GM19099 (cell line): ENCODE results near the gene GAB3.

Source experiments
- POLR2A ChIP-seq: IDR thresholded peaks from 3 replicates; pipeline ENCODE4 v1.6.1; 2011; ENCODE audit warnings: low read depth; ENCODE audit not compliant: insufficient read length; ENCODE audit errors: extremely low read depth

The GAB3 gene

GRCh38 chrX:154734061-154734781 lies 16.7 kb downstream of the GAB3 start:
- TF ChIP-seq POLR2A: no peak

DNA sequence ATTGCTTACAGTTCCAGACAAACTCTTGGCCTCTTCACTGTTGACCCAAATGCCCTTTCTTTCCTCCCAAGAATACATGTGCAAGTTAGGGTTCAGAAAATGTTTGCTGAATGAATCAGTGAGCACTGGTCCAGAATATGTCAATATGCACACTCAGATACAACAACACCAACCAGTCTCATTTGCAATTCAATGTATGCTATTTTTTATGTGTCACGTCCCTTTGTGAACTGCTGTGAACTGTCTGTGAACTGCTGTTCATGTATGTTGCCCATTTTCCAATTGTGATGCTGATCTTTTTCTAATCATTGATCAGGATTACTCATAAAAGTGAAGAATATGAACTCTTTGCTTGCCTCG lies 17.8 kb downstream of the GAB3 start:
- TF ChIP-seq POLR2A: no peak

DNA sequence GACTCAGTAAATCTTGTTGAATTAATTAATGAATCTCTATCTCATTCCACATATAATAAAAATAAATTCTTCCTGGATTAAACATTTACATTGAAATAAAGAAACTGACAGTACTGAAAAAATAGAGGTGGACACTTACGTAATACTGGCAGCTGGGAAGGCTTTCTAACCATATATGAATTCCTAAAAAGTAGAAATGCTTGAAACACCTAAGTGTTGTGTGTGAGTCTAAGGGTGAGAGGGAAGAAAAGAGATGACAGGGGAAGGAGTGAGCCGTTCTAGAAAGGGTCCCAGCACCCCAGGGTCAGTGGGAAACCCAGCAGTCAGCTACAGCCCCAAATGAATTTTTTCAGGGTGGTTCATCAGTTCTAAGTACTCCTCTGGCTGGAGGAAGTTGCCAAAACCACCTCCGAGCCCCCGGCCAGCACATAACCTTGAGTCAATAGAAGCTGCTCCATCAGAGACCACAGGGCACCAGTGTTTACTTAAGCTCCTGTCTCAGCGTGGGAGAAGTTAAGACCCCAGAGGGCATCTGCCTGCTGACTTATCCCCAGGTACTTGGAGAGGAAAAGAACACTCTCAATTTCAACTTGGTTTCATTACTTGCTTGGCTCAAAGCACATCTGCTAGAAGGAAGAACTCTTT lies 18.3 kb downstream of the GAB3 start:
- TF ChIP-seq POLR2A: no peak

DNA sequence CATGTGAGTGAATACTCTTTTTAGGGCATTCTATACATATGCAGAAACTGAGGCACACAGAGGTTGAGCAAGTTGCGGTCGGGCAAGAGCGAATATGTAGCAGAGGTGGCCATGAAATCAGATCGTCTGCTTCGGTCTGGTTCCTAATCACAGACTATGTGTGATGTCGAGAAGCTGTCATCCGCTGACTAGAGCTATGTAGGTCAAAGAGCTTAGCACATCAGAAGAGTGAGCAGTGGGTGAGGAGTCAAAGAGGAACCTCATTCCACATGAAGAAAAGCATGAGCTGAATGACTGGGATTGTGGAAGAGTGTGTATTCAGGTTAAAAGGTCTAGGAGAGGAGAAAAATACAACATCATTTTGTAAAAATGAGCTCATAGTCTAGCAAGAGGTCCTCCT lies 19.0 kb downstream of the GAB3 start:
- TF ChIP-seq POLR2A: no peak

- TF ChIP-seq POLR2A: no peak
Observed at GRCh38 chrX:154731184-154731583, 19.7 kb downstream of the GAB3 start.

- TF ChIP-seq POLR2A: no peak
Observed at GRCh38 chrX:154730253-154730891, 20.5 kb downstream of the GAB3 start.

DNA sequence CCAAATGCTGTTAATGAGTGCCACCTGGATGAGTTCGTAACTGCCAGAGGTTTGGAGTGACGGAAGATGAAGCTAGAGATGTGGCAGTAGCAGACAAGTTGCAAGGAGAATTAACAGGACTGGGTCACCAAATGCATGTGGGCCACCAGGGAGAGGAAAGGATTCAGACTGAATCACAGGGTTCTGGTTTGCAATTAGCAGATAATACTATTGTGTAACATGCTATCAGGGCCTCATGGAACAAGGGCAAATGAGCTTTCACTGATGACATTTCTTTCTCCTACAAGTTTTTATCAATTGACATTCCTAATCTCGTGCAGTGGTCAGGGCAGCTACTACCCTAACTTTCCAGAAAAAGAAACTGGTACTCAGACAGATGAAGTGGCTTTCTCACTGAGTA lies 21.4 kb downstream of the GAB3 start:
- no peak for TF ChIP-seq POLR2A

DNA sequence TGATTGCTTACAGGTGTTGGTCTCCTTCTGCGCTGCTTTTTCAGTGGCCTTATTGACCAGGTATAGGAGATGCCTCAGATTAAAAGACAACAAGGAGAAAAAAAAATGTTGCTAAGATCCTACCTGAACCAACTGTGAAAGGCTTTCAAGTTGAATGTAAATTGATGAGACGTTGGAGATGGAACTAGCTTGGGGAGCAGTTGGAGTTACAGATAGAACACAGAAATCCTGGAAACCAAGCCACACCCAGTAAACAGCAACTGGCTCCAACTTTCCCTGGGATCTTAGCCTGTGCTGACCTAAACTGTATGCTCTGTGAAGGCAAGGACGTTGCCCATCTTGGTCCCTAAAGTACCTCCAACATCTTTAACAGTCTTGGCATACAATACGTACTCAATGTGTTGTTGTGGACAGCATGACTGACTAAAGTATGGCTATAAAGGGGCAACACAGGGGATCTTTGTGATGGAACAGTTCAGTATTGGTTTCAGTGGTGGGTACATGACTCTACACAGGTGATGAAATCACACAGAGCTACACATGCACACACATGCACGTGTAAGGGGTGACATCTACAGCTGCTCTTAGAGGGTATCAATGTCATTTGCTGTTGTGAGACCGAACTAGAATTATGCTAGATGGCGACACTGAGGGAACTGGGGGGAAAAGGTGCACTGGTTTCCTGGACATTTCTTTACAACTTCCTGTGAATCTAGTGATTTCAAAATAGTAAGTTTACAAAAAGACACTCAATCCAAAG lies 22.3 kb downstream of the GAB3 start:
- no peak for TF ChIP-seq POLR2A

- TF ChIP-seq POLR2A: no peak
Observed at GRCh38 chrX:154727871-154728270, 23.0 kb downstream of the GAB3 start.

- TF ChIP-seq POLR2A: no peak
Observed at GRCh38 chrX:154727418-154727817, 23.5 kb downstream of the GAB3 start.

- no peak for TF ChIP-seq POLR2A
Observed at GRCh38 chrX:154724993-154725756, 25.7 kb downstream of the GAB3 start.

DNA sequence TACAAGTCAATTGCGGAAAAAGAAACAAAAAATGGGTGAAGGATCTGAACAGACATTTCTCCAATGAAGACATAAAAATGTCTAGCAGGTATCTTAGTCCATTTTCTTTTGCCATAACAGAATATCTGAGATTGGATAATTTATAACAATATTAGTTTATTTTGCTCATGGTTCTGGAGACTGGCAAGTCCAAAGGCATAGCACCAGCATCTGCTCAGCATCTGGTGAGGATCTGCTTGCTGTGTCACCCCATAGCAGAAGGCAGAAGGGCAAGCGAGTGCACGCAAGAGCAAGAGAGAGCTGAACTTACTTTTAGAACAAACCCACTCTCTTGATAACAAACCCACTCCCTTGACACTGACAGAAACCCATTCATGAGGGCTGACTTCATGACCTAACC lies 29.7 kb downstream of the GAB3 start:
- no peak for TF ChIP-seq POLR2A

DNA sequence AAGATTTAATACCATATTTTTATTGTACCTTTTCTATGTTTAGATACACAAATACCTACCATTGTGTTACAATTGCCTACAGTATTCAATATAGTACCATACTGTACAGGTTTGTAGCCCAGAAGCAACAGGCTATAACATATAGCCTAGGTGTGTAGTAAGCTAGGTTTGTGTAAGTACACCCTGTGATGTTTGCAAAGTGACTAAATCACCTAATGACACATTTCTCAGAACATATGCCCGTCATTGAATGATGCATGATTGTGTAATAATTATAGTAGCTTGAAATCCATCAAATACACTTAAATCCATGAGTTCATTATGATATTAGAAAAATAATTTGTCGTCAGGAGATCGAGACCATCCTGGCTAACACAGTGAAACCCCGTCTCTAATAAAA lies 30.8 kb downstream of the GAB3 start:
- TF ChIP-seq POLR2A: no peak

- TF ChIP-seq POLR2A: no peak
Observed at GRCh38 chrX:154719132-154719675, 31.7 kb downstream of the GAB3 start.

DNA sequence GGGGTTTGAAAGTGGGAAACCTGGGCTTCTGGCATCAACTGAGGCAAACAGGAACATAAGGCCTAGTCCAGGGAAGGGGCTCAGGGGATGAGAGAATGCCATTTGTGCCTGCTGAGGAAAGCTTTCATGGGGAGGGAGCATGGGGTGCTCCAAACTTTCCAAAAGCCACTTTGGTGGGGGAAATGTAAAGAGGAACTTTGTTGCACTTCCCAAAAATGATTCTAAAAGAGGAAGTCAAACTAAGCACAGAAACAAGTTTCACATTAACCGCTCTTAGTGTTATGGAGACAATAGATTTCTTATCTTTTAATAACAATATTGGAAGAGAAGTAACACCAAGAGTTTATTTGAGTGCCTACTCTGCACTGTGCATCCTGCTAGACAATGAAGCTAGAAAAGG lies 32.3 kb downstream of the GAB3 start:
- TF ChIP-seq POLR2A: no peak

GRCh38 chrX:154717824-154718223 lies 33.1 kb downstream of the GAB3 start:
- TF ChIP-seq POLR2A: no peak
